Left renal cortex interstitium (tissue), 4 donors: ENCODE data around the gene ZNF557. TPM values are rescaled to one million over a fixed set of nuclear protein-coding genes. Genes with fewer than 3 reads are reported as not detected.

Source experiments
- DNase-seq, 4 donors: peaks; one replicate each; pipeline ENCODE4 v3.0.0-alpha.2; 2013; ENCODE audit warnings: low read depth in 4 of 4, low spot score in 2 of 4, missing footprints in 1 of 4
- polyA plus RNA-seq, 4 donors: library from polyadenylated mRNA; unstranded; fragments of 120-200 nt; gene quantifications; one replicate each; pipeline ENCODE4 v1.2.1, GENCODE V29; 2013; ENCODE audit not compliant: insufficient read length in 4 of 4

The ZNF557 gene
- polyA plus RNA-seq, 4 donors = 8.0 to 10.1 (median 8.8) TPM

- DNase-seq = no peak
These were observed 3.0 kb downstream of the ZNF557 start for GRCh38 chr19:7072541-7072940.

GRCh38 chr19:7074705-7075282 is 5.3 kb downstream of the ZNF557 start:
- DNase-seq = no peak

GRCh38 chr19:7076151-7076550 is 6.6 kb downstream of the ZNF557 start:
- no peak for DNase-seq

- no peak for DNase-seq
These were observed 8.5 kb downstream of the ZNF557 start for GRCh38 chr19:7078008-7078407.

- DNase-seq = no peak
These were observed 13.8 kb downstream of the ZNF557 start for GRCh38 chr19:7083076-7083956.

- DNase-seq = no peak
These were observed 19.5 kb downstream of the ZNF557 start for GRCh38 chr19:7088999-7089398.

GRCh38 chr19:7098096-7098495 is 28.6 kb downstream of the ZNF557 start:
- no peak for DNase-seq

GRCh38 chr19:7098701-7099596 is 29.4 kb downstream of the ZNF557 start:
- DNase-seq = peak; percentile 78 to 88 (median 86)

GRCh38 chr19:7099597-7099921 is 30.1 kb downstream of the ZNF557 start:
- no peak for DNase-seq

- no peak for DNase-seq
These were observed 32.2 kb downstream of the ZNF557 start for GRCh38 chr19:7101498-7102253.

GRCh38 chr19:7104747-7105447 is 35.4 kb downstream of the ZNF557 start:
- no peak for DNase-seq

GRCh38 chr19:7106711-7107657 is 37.5 kb downstream of the ZNF557 start:
- DNase-seq = no peak

- DNase-seq = no peak
These were observed 40.3 kb downstream of the ZNF557 start for GRCh38 chr19:7109678-7110289.

GRCh38 chr19:7112675-7113074 is 43.2 kb downstream of the ZNF557 start:
- DNase-seq = no peak

GRCh38 chr19:7113233-7113632 is 43.7 kb downstream of the ZNF557 start:
- no peak for DNase-seq

- DNase-seq = no peak
These were observed 46.2 kb downstream of the ZNF557 start for GRCh38 chr19:7115721-7116120.

- DNase-seq = no peak
These were observed 47.7 kb downstream of the ZNF557 start for GRCh38 chr19:7117248-7117647.

GRCh38 chr19:7119582-7119981 is 50.1 kb downstream of the ZNF557 start:
- DNase-seq = no peak
